ENCODE data around the gene ASTN2.

DNA sequence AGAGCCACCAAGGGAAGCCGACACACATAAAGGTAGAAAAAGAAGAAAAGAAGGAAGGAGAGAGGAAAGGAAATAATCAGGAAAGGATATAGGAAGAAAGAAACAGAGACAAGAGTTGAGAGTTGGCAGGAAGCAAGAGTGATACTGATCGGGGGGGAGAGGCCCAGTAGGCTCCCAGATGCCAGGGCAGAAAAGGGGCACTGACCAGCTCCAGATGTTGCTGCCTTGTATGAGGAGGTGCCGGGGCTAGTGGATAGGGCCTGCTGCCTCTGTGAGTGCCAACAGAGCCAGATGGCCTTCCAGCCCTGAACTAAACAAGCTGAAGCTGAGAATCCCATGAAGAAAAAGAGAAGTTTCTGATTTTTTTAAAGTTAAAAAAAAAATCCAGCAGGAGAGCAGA lies 809.8 kb downstream of the ASTN2 start:
- TF ChIP-seq POLR2A (IDR thresholded peaks at IDR 0.05), result no peak
- TF ChIP-seq, protein P1, sequence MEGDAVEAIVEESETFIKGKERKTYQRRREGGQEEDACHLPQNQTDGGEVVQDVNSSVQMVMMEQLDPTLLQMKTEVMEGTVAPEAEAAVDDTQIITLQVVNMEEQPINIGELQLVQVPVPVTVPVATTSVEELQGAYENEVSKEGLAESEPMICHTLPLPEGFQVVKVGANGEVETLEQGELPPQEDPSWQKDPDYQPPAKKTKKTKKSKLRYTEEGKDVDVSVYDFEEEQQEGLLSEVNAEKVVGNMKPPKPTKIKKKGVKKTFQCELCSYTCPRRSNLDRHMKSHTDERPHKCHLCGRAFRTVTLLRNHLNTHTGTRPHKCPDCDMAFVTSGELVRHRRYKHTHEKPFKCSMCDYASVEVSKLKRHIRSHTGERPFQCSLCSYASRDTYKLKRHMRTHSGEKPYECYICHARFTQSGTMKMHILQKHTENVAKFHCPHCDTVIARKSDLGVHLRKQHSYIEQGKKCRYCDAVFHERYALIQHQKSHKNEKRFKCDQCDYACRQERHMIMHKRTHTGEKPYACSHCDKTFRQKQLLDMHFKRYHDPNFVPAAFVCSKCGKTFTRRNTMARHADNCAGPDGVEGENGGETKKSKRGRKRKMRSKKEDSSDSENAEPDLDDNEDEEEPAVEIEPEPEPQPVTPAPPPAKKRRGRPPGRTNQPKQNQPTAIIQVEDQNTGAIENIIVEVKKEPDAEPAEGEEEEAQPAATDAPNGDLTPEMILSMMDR (IDR thresholded peaks at IDR 0.05), result no peak

Data from testis (tissue), 2 donors.